Tibial nerve (tissue), 4 donors: ENCODE measurements around the gene CLIC6. TPM values are rescaled to one million over a fixed set of nuclear protein-coding genes. Genes with fewer than 3 reads are reported as not detected.

Experiments
- DNase-seq, 2 donors: peaks; one replicate each; pipeline ENCODE4 v3.0.0-alpha.2; 2019; ENCODE audit warnings: low spot score in 2 of 2
- H3K27ac ChIP-seq, 4 donors: fragments of 200-600 bp; sonication (generic) in 3 of 4; one replicate each; pipeline ENCODE4 v1.5.1; 2017 to 2019; ENCODE audit warnings: mild to moderate bottlenecking in 1 of 4
- H3K27me3 ChIP-seq, 2 donors: fragments of 200-600 bp; sonication (generic) in 1 of 2; one replicate each; pipeline versions ENCODE4 v1.5.1 to v1.6.0; 2017 to 2019
- H3K36me3 ChIP-seq, 3 donors: fragments of 200-600 bp; sonication (generic); one replicate each; pipeline ENCODE4 v1.5.1; 2018 to 2019
- H3K4me1 ChIP-seq, 4 donors: fragments of 200-600 bp; sonication (generic) in 3 of 4; one replicate each; pipeline ENCODE4 v1.5.1; 2017 to 2019
- H3K4me3 ChIP-seq, 4 donors: fragments of 200-600 bp; sonication (generic) in 3 of 4; one replicate each; pipeline ENCODE4 v1.5.1; 2017 to 2019; ENCODE audit warnings: mild to moderate bottlenecking in 1 of 4, moderate library complexity in 1 of 4
- H3K9me3 ChIP-seq, 4 donors: fragments of 200-600 bp; sonication (generic) in 3 of 4; one replicate each; pipeline ENCODE4 v1.5.1; 2017 to 2019
- CTCF ChIP-seq, 5 experiments: fragments of 200-600 bp in 3 of 5; fragments of 450-650 bp in 2 of 5; sonication (generic) in 3 of 5; IDR thresholded peaks; one replicate each; pipeline ENCODE4 v1.5.1; 2016 to 2019; ENCODE audit warnings: antibody characterized with exemption in 5 of 5, mild to moderate bottlenecking in 3 of 5, moderate library complexity in 2 of 5
- EP300 ChIP-seq, 2 donors: sonication (generic); formaldehyde crosslinking; IDR thresholded peaks; one replicate each; pipeline ENCODE4 v1.6.1; 2017; ENCODE audit warnings: antibody characterized with exemption in 2 of 2, mild to moderate bottlenecking in 1 of 2
- POLR2A ChIP-seq, 2 donors: fragments of 450-650 bp; IDR thresholded peaks; one replicate each; pipeline ENCODE4 v1.6.1; 2017; ENCODE audit warnings: antibody characterized with exemption in 2 of 2, mild to moderate bottlenecking in 2 of 2, moderate library complexity in 2 of 2
- WGBS, 2 donors: methylation state at CpG; one replicate each; pipeline ENCODE4 v1.1.5; 2018; 5-methylcytosine and 5-hydroxymethylcytosine counted together
- total RNA-seq, 4 donors: library from RNA; depleted of rRNA; stranded (reverse); fragments of >200 nt; gene quantifications; one replicate each; pipeline ENCODE4 v1.1.0, GENCODE V29; 2016

Gene CLIC6
- total RNA-seq, 4 donors from 2014 or later: 3.3 to 11.6 (median 7.0) TPM

- Histone ChIP-seq H3K9me3 (no peaks in the 10 kb centered on the region), H3K4me3 (no peak overlapping the region), H3K36me3 (no peaks in the 10 kb centered on the region), H3K27ac (no peak overlapping the region), H3K27me3 (peaks cover 0 to 2% of the 10 kb centered on the region in 2 donors), H3K4me1 (peaks cover 0 to 11% (median 0%) of the 10 kb centered on the region in 4 donors)
- DNase-seq: no peak
- 44 to 54% methylated on average over 6 of the region's 6 CpGs for WGBS, 2 donors
- TF ChIP-seq EP300 (IDR thresholded peaks at IDR 0.05): no peak
- no peak for TF ChIP-seq CTCF (IDR thresholded peaks at IDR 0.05)
- TF ChIP-seq POLR2A (IDR thresholded peaks at IDR 0.05): no peak
Observed at GRCh38 chr21:34736116-34736874, 67.5 kb downstream of the CLIC6 start.

GRCh38 chr21:34737115-34737514 lies 68.3 kb downstream of the CLIC6 start:
- H3K27ac ChIP-seq: no peak overlapping the region
- WGBS, 2 donors: 36 to 51% methylated on average over 3 of the region's 3 CpGs
- DNase-seq: no peak
- H3K36me3 ChIP-seq: no peaks in the 10 kb centered on the region
- no peaks in the 10 kb centered on the region for H3K9me3 ChIP-seq
- TF ChIP-seq EP300 (IDR thresholded peaks at IDR 0.05): no peak
- TF ChIP-seq CTCF (IDR thresholded peaks at IDR 0.05): no peak
- TF ChIP-seq POLR2A (IDR thresholded peaks at IDR 0.05): no peak
- no peak overlapping the region for H3K4me3 ChIP-seq
- peaks cover 0 to 11% (median 0%) of the 10 kb centered on the region in 4 donors for H3K4me1 ChIP-seq
- peaks cover 0 to 2% of the 10 kb centered on the region in 2 donors for H3K27me3 ChIP-seq

GRCh38 chr21:34740198-34740597 lies 71.4 kb downstream of the CLIC6 start:
- TF ChIP-seq POLR2A (IDR thresholded peaks at IDR 0.05) (no peak), EP300 (IDR thresholded peaks at IDR 0.05) (no peak), CTCF (IDR thresholded peaks at IDR 0.05) (no peak)
- DNase-seq: no peak
- WGBS, 2 donors: 90 to 94% methylated on average over 1 of the region's 1 CpG

GRCh38 chr21:34743285-34743684 lies 74.5 kb downstream of the CLIC6 start:
- H3K36me3 ChIP-seq: no peaks in the 10 kb centered on the region
- H3K4me3 ChIP-seq: no peak overlapping the region
- H3K9me3 ChIP-seq: no peaks in the 10 kb centered on the region
- WGBS, 2 donors: 86 to 94% methylated on average over 9 of the region's 9 CpGs
- no peak overlapping the region for H3K27ac ChIP-seq
- DNase-seq: no peak
- H3K4me1 ChIP-seq: peaks cover 0 to 31% (median 0%) of the 10 kb centered on the region in 4 donors
- TF ChIP-seq CTCF (IDR thresholded peaks at IDR 0.05): no peak
- TF ChIP-seq POLR2A (IDR thresholded peaks at IDR 0.05): no peak
- TF ChIP-seq EP300 (IDR thresholded peaks at IDR 0.05): no peak
- H3K27me3 ChIP-seq: no peaks in the 10 kb centered on the region

More at GRCh38 chr21:34740198-34740597, 71.4 kb downstream of the CLIC6 start:
- no peak overlapping the region for H3K4me3 ChIP-seq
- no peaks in the 10 kb centered on the region for H3K27me3 ChIP-seq
- peaks cover 0 to 34% (median 0%) of the 10 kb centered on the region in 4 donors for H3K4me1 ChIP-seq
- no peaks in the 10 kb centered on the region for H3K9me3 ChIP-seq
- H3K27ac ChIP-seq: no peak overlapping the region
- H3K36me3 ChIP-seq: no peaks in the 10 kb centered on the region

GRCh38 chr21:34743831-34744230 lies 75.0 kb downstream of the CLIC6 start:
- TF ChIP-seq POLR2A (IDR thresholded peaks at IDR 0.05) (no peak), EP300 (IDR thresholded peaks at IDR 0.05) (peak in 1 of 2 donors; percentile 60), CTCF (IDR thresholded peaks at IDR 0.05) (no peak)
- no peaks in the 10 kb centered on the region for H3K36me3 ChIP-seq
- H3K27ac ChIP-seq: peak overlapping the region in 1 of 4 donors; percentile 15
- no peaks in the 10 kb centered on the region for H3K27me3 ChIP-seq
- peaks cover 0 to 31% (median 0%) of the 10 kb centered on the region in 4 donors for H3K4me1 ChIP-seq
- no peaks in the 10 kb centered on the region for H3K9me3 ChIP-seq
- 58 to 68% methylated on average over 9 of the region's 9 CpGs for WGBS, 2 donors
- H3K4me3 ChIP-seq: no peak overlapping the region
- peak; percentile 41 to 78 for DNase-seq
